GM21723 (cell line): ENCODE results near the gene PPP1CA.

Experiments used
- ATAC-seq: cut with Tn5 transposase; IDR thresholded peaks from one replicate; pipeline ENCODE4 v1.9.1; 2021; ENCODE audit warnings: mild to moderate bottlenecking, moderate library complexity; ENCODE audit not compliant: unreplicated experiment

Gene PPP1CA

DNA sequence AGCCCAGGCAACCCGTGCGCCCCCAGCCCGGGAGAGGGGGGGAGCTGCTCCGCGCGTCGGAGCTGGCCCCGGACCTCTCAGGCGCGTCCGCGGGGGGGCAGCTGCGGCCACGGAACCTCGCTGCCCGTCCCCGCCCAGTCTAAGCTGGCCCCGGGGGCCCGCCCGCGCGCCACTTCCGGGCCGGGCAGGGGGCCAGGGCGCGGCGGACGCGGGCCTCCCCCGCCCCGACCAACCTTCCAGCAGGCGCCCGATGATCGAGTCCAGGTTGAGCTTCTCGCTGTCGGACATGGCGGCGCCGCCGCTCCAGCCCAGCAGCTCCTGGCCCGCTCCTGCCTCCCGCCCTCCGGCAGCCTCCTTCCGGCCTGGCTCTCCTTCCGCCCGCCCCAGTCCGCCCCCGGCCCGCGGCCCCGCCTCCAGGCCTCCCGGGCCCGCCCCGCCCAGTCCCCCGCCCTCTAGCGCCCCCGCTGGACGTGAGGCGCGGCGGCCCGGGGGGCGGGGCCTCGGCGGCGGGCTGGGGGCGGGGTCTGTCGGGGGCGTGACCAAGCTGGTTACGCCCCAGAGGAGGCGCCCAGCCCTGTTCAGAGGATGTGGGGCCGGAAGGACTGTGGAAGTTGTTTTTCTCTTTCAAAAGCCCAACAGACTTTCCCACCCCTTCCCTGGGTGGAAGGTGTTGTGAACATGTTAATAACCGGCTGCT, at the start of gene PPP1CA:
PPP1CA (minus strand) TSS at position 364 of the 697 bp plus-strand sequence; CDS start at position 288, 76 bp downstream.
- peak; percentile 55 for ATAC-seq

DNA sequence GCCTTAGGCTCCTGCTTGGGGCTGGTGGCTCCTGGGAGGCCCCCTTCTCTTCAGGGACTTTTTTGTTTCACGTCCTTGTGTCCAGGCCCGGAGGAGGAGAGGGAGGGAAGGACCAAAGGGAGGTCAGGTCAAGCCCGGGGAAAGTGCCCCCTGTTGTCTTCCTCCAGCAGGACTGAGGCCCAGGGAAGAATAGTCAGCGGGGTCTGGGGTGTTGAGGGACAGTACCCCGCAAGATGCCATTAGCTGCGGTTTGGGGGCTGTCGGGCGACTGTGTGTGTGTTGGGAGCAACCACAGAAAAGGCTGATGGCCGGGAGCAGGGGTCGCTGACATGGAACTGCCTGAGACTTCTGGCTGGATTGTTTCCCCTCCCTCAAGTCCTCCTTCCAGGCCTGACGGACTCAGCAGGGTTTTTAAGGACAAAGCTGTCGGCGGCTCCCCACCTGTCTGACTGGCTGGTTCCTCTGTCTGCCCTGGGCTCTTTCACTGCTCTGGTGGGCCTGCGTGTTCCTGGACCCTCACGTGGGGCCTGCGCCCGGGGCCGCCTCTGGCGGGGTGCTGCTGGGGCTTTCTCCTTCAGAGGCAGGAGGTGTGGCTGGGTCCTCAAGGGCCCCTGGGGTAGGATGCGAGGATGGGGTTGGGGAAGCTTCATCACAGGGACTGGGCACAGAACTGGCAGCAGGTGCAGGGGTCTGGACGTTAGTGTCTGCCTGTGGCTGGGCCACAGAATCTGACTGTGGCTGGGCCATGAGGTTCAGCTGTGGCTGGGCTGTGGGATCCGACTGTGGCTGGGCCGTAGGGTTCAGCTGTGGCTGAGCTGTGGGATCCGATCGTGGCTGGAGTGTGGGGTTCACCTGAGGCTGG, 49.4 kb upstream of the PPP1CA start:
- ATAC-seq: no peak

DNA sequence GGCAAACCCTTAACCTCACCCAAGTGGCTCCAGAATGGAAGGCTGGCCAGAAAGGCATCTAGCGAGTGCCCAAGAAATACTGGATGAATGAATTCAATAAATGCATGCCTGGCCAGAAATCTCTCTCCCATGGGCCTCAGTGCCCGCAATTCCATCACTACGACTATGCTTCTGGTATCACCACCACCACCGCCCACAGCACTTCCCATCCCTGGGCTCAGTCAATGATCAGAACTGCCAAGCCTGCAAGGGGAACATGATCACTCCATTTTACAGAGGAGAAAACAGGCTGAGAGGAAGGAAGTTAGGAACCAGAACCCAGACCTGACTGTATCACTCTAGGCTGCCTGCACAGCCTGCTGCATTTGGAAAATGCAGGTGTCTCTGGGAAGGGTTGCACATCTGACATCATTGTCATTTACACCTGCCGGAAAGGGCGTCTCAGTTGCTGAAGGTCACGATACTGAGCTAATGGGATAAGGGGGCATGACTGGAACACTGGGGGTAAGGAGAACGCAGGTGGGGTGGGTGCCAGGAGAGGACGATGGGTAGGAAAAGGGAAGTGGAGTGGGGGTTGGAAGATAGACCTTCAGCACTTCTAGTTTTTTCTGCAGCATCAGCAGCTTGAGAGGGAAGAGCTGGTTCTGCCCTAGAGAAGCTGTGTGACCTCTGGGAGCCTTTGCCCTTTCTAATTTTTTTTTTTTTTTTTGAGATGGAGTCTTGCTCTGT, 47.6 kb upstream of the PPP1CA start:
- ATAC-seq: no peak

DNA sequence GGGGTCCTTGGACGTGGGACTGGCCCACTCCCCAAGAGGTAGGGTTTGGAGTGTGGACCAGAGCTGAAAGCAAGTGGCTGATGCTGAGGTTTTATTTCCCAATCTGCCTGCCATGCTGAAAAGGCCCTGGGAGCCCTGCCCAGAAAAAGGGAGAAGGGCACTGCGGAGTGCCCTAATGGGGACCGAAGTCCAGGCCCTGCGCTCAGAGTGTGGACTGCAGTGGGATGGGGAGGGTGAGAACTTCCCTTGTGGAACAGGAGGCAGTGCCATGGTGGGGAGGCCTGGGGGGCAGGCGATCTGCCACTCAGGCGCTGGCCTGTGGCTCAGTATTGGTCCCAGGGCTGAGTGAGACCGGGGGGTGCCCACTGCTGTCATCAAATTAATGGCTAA, 46.6 kb upstream of the PPP1CA start:
- no peak for ATAC-seq

DNA sequence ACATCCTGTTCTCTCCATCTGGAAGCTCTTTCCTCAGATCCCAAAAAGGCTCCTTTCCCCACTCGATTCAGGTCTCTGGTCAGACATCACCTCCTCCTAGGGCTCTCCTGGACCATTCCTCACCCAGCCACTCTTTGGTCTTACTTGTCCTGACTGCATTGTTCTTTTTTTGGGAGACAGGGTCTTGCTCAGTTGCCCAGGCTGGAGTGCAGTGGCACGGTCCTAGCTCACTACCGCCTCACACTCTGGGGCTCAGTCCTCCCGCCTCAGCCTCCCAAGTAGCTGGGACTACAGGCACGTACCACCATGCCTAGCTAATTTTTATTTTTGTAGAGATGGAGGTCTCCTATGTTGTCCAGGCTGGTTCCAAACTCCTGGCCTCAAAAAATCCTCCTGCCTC, 43.9 kb upstream of the PPP1CA start:
- ATAC-seq: no peak

DNA sequence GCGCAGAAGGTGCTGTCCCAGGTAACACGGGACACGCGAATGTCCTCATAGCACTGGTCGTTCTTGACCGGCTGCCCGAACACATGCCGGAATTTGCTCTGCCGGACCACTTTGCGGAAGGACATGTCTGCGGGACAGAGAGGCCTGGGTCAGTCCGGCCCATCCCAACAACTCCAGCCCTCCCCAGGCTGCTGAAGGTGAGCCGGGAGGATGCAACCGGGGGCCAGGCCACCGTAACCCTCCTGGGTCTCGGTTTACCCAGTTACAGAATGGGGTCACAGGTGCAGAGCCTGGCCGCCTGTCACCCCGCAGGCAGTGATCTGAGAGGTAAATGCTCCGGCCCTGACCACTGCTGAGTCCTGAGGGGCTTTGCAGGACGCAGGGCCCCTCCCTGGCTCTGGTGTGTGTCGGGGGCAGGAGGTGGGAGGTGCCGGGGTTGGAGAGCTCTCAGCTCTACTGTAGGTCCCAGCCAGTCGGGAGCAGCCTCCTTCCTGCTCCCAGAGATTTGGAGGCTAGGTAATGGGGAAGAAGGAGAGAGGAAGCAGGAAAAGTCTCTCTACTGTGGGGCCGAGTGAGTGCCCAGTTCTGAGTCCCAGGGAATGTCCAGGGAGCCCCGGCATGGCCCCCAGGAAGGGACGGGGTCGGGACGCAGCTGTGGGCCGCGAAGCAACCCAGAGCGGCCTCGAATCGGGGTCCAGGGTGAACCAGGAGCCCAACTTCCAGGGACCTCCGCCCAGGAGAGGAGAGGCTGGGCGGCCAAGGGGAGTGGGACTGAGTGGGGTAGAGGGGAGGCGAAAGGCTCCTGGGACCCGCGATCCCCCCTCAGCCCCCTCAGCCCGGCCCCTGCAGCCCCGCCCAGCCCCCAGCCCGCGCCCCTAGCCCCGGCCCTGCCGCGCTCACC, 41.1 kb upstream of the PPP1CA start:
- no peak for ATAC-seq

DNA sequence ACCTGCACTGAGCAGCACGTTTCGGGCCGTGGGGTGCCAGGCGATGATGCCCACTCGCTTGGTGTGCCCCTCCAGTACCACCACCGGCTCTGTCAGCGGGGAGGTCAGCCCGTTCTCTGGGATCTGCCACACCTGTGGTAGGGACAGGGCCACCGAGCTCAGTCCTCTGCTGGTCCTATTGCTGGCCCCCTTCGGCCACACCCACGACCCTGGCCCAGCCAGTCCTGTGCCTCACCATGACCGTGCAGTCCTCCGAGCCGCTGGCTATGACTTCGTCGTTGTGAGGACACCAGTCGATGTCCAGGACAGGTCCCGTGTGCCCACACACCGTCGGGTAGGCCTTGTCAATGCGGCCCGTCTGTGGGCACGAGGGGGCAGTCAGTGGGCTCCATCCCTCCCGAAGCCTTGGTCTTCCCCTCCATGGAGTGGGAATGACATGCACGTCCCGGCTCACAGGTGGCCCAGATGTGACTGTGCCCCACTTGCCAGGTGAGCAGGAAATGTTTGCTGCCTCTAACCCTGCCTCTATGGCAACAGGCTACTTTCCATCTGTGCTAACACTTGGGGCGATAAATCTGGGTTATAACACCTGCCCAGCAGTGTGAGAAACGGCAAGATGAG, 40.2 kb upstream of the PPP1CA start:
- ATAC-seq: no peak

DNA sequence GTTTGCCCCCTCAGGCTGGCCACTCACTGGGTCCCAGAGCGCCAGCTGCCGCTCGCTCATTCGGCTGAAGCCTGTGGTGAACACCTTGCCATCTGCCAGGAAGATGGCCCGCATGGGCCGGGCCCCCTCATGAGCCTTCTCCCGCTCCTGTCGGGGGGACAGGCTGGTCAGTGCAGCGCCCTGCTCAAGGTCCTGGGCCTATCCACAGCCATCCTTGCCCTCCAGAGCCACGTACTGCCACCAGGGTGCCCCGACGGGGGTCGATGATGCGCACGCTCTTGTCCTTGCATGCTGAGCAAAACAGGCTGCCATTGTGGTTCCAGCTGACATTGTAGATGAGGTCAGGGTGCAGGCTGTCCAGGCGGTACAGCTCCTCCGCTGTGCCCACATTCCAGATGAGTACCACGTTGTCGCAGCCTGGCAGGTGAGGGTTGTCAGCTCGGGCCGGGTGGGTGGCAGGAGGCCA, 39.5 kb upstream of the PPP1CA start:
- no peak for ATAC-seq

DNA sequence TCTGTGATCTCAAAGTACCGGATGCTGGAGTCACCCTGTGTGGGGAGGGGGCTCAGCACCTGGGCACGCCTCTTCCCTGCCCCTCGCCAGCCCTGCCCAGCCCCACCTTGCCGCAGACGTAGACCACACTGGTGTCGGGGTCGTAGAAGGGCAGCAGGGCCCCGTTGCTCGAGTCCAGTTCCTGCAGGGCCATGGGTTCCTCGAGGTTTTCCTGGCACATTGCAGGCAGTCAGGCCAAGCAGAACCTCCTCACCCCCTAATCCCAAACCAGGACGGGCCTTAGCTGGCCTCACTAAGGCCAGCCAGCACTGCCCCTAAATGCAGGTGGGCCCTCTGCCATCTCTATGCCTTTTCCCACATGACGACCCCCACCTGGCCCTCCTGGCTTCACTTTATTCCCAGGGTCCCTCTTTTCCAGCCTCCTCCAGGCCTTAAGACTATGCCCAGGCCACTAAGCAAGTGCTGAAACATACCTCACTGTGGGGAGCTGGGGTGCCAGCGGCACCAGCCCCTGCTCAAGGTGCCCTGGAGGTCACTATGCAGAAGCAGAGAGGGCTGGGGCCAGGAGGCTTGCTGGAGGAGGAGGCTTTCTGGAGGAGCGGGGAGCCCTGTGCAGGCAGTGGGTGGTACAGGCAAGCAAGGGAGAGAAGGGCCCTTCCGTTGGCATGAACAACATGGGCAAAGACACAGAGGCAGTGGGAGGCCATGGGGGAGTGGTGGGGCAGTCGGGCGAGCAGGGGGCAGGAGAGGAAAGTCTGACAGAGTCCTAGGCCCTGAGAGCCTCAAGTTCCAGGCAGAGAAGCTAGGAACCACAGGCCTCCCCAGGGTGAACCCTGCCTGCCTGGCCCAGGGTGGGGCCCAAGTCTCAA, 38.8 kb upstream of the PPP1CA start:
- no peak for ATAC-seq

DNA sequence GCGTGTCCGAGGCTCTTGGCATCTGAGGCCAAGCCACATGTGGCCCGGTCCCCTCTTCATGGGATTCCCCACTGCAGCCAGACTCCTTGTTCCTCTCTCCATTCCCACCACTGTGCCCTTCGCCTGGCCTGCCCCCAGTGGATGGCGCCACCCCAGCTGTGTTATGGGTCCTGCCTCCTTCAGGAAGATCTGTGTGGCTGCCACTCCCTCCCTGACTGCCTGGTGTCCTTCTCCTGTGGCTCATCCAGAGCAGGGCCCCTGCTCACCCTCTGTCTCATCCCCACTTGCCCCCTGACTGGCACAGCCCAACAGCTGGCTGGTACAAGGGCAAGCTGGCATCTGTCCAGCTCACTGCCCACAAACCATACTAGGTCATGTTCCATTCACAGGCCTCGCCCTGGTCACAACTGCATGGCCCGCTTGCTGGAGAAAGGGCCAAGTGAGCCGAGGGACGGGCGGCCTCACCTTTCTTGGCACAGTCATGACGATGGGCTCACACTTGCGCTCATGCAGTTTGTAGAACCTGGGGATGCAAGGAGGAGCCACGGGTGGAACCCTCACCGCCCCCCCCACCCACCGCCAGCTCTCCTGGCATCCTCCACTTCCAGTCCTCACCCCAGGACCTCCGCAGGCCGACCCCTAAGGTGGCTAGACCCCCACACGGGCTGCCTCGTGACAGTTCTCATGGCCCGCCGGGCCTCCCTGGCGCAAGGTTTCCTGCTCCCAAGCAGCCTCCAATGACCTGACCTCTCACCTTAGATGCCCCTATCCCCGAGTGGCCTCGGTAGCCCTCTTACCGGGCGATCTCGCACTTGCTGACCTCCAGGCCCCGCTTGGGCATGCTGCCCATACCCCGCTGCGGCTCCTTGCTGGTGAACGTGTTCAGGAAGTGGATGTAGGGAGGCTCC, 37.9 kb upstream of the PPP1CA start:
- no peak for ATAC-seq

DNA sequence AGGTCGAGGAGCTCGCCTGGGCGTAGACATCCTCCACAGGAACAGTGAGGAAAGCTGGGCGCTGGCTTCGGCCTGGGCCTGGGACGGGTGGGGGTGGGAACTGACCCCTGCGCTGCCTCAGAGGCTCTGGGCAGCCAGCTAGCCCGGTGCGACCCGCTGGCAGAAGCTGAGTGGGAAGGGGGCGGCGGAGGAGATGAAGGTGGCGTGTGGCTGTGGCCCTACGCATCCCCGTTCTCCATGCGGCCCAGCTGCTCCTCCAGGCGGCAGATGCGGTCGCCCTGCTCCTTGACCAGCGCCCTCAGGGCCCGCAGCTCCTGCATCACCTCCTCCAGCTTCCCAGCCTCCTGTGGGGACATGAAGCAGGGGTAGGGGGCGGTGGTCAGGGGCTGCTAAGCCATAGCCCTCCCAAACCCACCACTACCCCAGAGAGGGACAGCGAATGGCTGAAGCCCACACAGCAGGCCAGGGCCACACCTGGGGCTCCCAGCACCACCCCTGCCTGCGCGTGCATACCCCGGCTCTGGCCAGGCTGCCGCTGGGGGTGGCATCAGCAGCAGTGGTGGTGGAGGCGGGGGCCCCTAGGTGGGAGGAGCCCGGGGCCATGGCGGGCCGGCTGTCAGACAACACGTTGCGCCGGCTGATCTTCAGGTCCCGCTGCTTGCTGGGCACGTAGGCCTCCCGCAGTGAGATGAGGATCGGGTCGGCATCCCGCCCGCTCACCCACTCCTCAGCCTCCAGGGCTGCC, 36.7 kb upstream of the PPP1CA start:
- no peak for ATAC-seq

DNA sequence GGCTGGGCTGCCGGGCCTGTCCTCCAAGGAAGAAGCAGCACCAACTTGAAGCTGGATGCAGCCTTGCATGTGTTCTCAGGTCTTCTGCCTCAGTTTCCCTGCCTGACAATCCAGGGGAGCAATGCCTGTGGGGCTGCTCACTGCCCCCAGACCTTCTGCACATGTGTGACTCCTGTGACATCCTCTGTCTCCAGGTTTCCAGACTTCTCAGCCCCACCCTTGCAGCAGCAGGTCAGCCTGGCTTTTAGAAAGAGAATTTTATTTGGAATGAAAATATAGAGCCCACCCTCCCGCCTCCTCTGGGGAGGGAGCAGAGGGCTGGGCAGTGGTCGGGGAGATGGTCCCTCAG, 36.1 kb upstream of the PPP1CA start:
- ATAC-seq: no peak

DNA sequence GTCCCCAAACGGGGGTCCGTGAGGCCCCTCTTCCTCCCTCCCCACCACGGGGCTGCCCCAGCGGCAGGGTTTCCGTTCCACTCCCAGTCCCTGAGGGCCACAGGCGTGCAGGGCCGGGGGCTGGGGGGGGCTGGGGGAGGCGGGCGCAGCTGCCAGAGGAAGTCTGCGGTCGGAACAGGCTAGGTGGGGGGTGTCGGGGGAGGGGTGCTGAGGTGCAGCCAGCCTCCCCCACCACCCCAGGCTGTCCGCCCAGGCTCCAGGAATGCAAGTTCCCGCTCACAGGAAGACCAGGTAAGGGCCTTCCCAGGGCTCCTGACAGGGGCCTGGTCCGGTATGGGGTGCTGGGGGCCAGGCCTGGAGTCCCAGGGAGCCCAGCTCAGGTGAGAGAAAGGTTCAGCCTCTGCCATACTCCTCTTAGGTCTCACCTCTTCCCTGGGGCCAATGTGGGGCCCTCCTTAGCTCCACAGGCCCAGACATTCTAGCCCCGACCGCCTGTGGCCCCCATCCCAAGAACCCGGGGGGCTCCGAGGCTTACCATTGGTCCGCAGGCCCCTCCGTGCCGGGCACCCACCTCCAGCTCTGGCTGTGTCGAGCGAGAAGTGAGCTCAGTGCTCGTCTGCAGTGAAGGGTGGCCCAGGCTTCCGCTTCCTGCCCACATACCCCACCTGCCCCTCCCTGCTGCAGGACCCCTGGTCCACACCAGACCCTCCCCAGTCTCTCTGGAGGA, 35.6 kb upstream of the PPP1CA start, which contains the start of gene PTPRCAP:
PTPRCAP (minus strand) TSS at position 601 of the 727 bp plus-strand sequence; CDS start at position 538, 63 bp downstream.
- ATAC-seq: no peak

DNA sequence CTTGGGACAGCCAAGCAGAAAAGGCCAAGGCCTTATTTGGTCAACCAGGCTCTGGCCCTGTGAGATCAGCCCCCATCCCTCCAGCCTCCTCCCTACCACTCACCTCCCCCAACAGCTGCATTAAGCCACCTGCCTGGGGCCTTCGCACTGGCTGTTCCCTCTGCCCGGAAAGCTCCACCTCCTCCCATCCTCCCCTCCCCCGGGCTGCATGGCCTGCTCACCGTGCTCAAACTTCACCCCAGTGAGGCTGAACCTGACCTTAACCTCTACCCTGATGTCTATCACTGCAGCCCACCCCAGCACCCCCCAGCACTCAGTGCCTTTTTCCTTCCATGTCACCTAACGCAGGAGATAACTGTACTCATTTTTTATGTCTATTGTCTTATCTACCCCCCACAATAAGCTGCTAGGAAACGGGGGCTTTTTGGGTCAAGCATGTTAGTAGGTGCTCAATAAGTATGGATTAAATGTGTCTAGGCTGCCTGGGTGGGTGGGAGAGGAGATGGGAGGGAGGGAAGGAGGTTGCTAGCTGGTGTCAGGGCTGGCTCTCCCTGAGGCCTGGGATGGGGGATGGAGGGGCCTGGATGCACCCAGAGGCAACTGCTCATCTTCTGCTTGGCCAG, 34.9 kb upstream of the PPP1CA start:
- peak; percentile 33 for ATAC-seq

DNA sequence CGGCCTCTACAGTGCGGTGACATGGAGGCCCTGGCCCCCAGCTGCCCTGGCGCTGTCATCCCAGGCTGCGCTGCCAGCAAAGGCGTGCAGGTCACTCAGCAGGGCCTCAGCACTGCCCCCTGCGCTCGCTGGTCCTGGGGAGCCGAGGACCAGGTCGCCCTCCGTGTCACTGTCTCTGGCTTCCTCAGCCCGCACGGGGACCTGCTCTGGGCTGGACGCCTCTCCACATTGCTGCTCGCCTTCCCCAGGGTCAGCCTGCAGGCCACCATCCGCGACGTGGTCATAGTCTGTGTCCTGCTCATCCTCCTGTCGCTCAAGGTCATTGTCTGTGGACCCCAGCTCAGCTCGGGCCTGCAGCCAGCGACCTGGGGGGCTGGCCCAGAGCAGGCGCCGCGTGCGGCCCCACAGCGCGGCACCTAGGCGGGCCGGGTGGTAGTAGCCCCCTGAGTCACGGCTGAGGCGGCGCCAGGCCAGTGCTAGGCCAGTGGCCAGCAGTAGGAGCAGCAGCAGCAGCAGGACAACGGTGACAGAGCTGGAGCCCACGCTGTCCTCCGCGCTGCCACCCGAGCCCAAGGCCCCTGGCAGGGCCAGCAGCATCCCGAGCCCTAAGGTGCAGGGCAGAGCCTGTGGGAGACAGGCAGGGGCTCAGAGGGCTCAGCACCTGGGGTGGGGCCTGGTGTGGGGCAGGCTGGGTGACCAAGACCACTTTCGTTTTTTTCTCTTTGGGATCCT, 34.2 kb upstream of the PPP1CA start:
- ATAC-seq: no peak
